ENCODE measurements around the gene WASF1. TPM values are rescaled to one million over a fixed set of nuclear protein-coding genes. Genes with fewer than 3 reads are reported as not detected.

WASF1 gene
- total RNA-seq, 1 experiment from 2014 or later = 28.6 TPM

DNA sequence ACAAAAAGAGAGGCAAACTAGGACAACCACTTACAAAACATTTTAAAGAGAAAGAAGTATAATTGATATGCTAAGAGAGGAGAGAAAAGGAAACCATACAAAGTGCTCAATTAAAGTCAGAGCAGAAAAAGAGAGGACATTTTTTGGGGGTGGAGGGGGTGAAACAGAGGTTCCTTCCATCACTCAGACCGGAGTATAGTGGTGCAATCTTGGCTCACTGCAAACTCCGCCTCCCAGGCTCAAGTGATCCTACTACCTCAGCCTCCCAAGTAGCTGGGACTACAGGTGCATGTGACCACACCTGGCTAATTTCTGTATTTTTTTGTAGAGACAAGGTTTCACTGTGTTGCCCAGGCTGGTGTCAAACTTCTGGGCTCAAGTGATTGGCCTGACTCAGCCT, 9.4 kb downstream of the WASF1 start:
- Histone ChIP-seq H2BK120ac (ENCODE audit: low read depth, low read length, poor library complexity, severe bottlenecking) (no peak overlapping the region), H4K91ac (ENCODE audit: insufficient read length, low read depth, low read length) (no peak overlapping the region), H4K5ac (ENCODE audit: insufficient read length, low read depth, low read length) (no peak overlapping the region), H4K20me1 (ENCODE audit: control insufficient read depth, insufficient read depth, insufficient read length) (no peaks in the 10 kb centered on the region), H2BK12ac (ENCODE audit: insufficient read length, low read depth, low read length) (no peak overlapping the region), H3K27ac (ENCODE audit: insufficient read length, low read depth, low read length) (no peak overlapping the region), H3K27me3 (ENCODE audit: insufficient read depth, low read length) (no peaks in the 10 kb centered on the region), H3K79me2 (ENCODE audit: insufficient read depth, low read length) (peaks cover 8% of the 10 kb centered on the region; the same call in 1 of the 2 replicates), H3K18ac (ENCODE audit: insufficient read length, low read depth, low read length) (no peak overlapping the region), H2BK20ac (ENCODE audit: low read depth, low read length, poor library complexity, severe bottlenecking) (no peak overlapping the region), H3K14ac (ENCODE audit: insufficient read depth, low read length) (no peak overlapping the region), H3K9me3 (ENCODE audit: control insufficient read depth, low read depth, low read length) (no peaks in the 10 kb centered on the region), H3K79me1 (ENCODE audit: insufficient read depth, low read depth, low read length, poor library complexity, severe bottlenecking) (peaks cover 2% of the 10 kb centered on the region), H2BK15ac (ENCODE audit: low read depth, low read length) (no peak overlapping the region), H3T11ph (ENCODE audit: low read length) (no peak overlapping the region), H3K4me1 (ENCODE audit: insufficient read depth, low read length) (peaks cover 2% of the 10 kb centered on the region; the same call in 1 of the 2 replicates), H4K8ac (replicated peaks; ENCODE audit: insufficient read length, low read depth, low read length) (no peak overlapping the region), H3K23me2 (ENCODE audit: insufficient read length, low read depth, low read length, poor library complexity, severe bottlenecking) (no peaks in the 10 kb centered on the region), H2AK5ac (ENCODE audit: insufficient read length, low read length) (no peak overlapping the region), H3K56ac (ENCODE audit: insufficient read length, low read depth, low read length) (no peak overlapping the region), H2BK5ac (ENCODE audit: insufficient read length, low read length) (no peak overlapping the region), H3K9ac (ENCODE audit: extremely low read depth, insufficient read length, low read length) (no peak overlapping the region), H3K4ac (ENCODE audit: low read depth, low read length) (no peak overlapping the region), H3K4me2 (ENCODE audit: insufficient read depth, insufficient read length, low read length) (no peak overlapping the region), H2AFZ (ENCODE audit: low read length) (no peak overlapping the region), H3K23ac (ENCODE audit: insufficient read length, low read depth, low read length) (no peak overlapping the region)
- no peaks in the 10 kb centered on the region for H3K27me3 Mint-ChIP-seq (ENCODE audit: low read depth)
- peaks cover 12 to 16% of the 10 kb centered on the region in 2 experiments for H3K4me1 Mint-ChIP-seq
- H3K27ac Mint-ChIP-seq = no peak overlapping the region
- H3K36me3 Mint-ChIP-seq (ENCODE audit: insufficient read depth in 1 of 3, low read depth in 3 of 3) = no peaks in the 10 kb centered on the region
- no peak overlapping the region for H3K4me3 Mint-ChIP-seq
- no peaks in the 10 kb centered on the region for H3K9me3 Mint-ChIP-seq
- TF ChIP-seq, protein P1, sequence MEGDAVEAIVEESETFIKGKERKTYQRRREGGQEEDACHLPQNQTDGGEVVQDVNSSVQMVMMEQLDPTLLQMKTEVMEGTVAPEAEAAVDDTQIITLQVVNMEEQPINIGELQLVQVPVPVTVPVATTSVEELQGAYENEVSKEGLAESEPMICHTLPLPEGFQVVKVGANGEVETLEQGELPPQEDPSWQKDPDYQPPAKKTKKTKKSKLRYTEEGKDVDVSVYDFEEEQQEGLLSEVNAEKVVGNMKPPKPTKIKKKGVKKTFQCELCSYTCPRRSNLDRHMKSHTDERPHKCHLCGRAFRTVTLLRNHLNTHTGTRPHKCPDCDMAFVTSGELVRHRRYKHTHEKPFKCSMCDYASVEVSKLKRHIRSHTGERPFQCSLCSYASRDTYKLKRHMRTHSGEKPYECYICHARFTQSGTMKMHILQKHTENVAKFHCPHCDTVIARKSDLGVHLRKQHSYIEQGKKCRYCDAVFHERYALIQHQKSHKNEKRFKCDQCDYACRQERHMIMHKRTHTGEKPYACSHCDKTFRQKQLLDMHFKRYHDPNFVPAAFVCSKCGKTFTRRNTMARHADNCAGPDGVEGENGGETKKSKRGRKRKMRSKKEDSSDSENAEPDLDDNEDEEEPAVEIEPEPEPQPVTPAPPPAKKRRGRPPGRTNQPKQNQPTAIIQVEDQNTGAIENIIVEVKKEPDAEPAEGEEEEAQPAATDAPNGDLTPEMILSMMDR (conservative IDR thresholded peaks at IDR 0.05) = no peak
- WGBS (ENCODE audit: extremely low coverage, insufficient read length, low lambda C conversion rate) = no CpG with 5 or more reads among the region's 2 CpGs
- no peak for DNase-seq

All from H9 (cell line).